ENCODE results near the gene HOXB5. TPM values are rescaled to one million over a fixed set of nuclear protein-coding genes. Genes with fewer than 3 reads are reported as not detected.

The HOXB5 gene
- total RNA-seq, 1 donor from 2014 or later: not detected

- intact Hi-C loops (cut with DNase I): no loop called here
- DNase-seq (ENCODE audit: low spot score): no peak
Observed at GRCh38 chr17:48582750-48583069, 10.9 kb downstream of the HOXB5 start.

GRCh38 chr17:48579760-48580554, 13.6 kb downstream of the HOXB5 start:
- DNase-seq (ENCODE audit: low spot score): no peak
- intact Hi-C loops (cut with DNase I): loop anchor here (1.0 kb wide), 1 partner anchor 37 kb away; no protein-coding TSS in a partner anchor

GRCh38 chr17:48579471-48579759, 14.2 kb downstream of the HOXB5 start:
- intact Hi-C loops (cut with DNase I): loop anchor here (1.0 kb wide), 1 partner anchor 36 kb away; no protein-coding TSS in a partner anchor
- no peak for DNase-seq (ENCODE audit: low spot score)

GRCh38 chr17:48578616-48579470, 14.7 kb downstream of the HOXB5 start:
- no peak for DNase-seq (ENCODE audit: low spot score)
- intact Hi-C loops (cut with DNase I): loop anchor here (1.0 kb wide), 1 partner anchor 36 kb away; no protein-coding TSS in a partner anchor

- DNase-seq (ENCODE audit: low spot score): peak; percentile 88
- intact Hi-C loops (cut with DNase I): no loop called here
Observed at GRCh38 chr17:48577946-48578615, 15.5 kb downstream of the HOXB5 start, which contains the start of gene HOXB4. HOXB4 (minus strand) TSS chr17:48578350; CDS start chr17:48578319, 31 bp downstream.

GRCh38 chr17:48577330-48577945, 16.1 kb downstream of the HOXB5 start:
- intact Hi-C loops (cut with DNase I): no loop called here
- DNase-seq (ENCODE audit: low spot score): no peak

- intact Hi-C loops (cut with DNase I): no loop called here
Observed at GRCh38 chr17:48576479-48577309, 16.9 kb downstream of the HOXB5 start.

GRCh38 chr17:48575673-48576478, 17.7 kb downstream of the HOXB5 start:
- intact Hi-C loops (cut with DNase I): no loop called here
- no peak for DNase-seq (ENCODE audit: low spot score)

More at GRCh38 chr17:48576479-48577309, 16.9 kb downstream of the HOXB5 start:
- DNase-seq (ENCODE audit: low spot score): no peak

GRCh38 chr17:48575066-48575582, 18.5 kb downstream of the HOXB5 start:
- no peak for DNase-seq (ENCODE audit: low spot score)
- intact Hi-C loops (cut with DNase I): no loop called here

GRCh38 chr17:48574505-48575065, 19.0 kb downstream of the HOXB5 start:
- intact Hi-C loops (cut with DNase I): no loop called here
- DNase-seq (ENCODE audit: low spot score): no peak

GRCh38 chr17:48571826-48572417, 21.7 kb downstream of the HOXB5 start:
- no peak for DNase-seq (ENCODE audit: low spot score)
- intact Hi-C loops (cut with DNase I): no loop called here

GRCh38 chr17:48571024-48571818, 22.4 kb downstream of the HOXB5 start:
- intact Hi-C loops (cut with DNase I): no loop called here
- no peak for DNase-seq (ENCODE audit: low spot score)

- intact Hi-C loops (cut with DNase I): no loop called here
- no peak for DNase-seq (ENCODE audit: low spot score)
Observed at GRCh38 chr17:48570325-48571023, 23.1 kb downstream of the HOXB5 start.

GRCh38 chr17:48569674-48570324, 23.8 kb downstream of the HOXB5 start:
- intact Hi-C loops (cut with DNase I): no loop called here
- DNase-seq (ENCODE audit: low spot score): no peak

- intact Hi-C loops (cut with DNase I): no loop called here
Observed at GRCh38 chr17:48569240-48569582, 24.4 kb downstream of the HOXB5 start.

More at GRCh38 chr17:48569240-48569582, 24.4 kb downstream of the HOXB5 start:
- no peak for DNase-seq (ENCODE audit: low spot score)
